GM03348 (cell line): Measurements from ENCODE around the gene ZGRF1.
"Not testable (repeated sequence)": the region's sequence is repeated elsewhere in the genome, so short reads cannot be mapped to it uniquely, and the experiment has no call there.

Experiments
- DNase-seq: peaks from one replicate; pipeline ENCODE4 v3.0.0; 2012; ENCODE audit warnings: low spot score

Gene ZGRF1

DNA sequence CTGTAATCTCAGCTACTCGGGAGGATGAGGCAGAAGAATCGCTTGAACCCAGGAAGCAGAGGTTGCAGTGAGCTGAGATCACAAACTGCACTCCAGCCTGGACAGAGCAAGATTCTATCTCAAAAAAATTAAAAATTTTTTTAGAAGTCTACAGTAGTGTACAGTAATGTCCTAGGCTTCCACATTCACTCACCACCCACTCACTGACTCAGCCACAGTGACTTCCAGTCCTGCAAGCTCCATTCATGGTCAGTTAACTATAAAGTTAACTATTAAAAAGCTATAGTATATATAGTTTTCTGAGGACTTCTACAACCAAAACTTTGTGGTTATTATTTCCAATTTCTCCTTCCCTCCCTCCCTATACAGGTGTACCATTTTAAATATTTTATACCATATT lies 86.0 kb downstream of the ZGRF1 start:
- DNase-seq = peak; percentile 27

DNA sequence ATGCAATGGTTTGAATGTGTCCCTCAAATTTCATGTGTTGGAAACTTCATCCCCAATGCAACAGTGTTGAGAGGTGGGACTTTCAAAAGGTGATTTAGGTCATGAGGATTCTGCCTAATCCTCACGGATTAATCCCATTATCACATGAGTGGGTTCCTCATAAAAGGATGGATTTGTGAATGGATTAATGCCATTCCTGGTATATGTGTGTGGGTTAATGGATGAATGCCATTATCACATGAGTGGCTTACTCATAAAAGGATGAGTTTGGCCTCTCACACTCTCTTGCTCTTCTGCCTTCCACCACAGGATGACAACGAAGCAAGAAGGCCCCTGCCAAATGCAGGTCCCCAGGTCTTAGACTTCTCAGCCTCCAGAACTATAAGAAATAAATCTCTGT lies 90.2 kb downstream of the ZGRF1 start:
- no peak for DNase-seq

DNA sequence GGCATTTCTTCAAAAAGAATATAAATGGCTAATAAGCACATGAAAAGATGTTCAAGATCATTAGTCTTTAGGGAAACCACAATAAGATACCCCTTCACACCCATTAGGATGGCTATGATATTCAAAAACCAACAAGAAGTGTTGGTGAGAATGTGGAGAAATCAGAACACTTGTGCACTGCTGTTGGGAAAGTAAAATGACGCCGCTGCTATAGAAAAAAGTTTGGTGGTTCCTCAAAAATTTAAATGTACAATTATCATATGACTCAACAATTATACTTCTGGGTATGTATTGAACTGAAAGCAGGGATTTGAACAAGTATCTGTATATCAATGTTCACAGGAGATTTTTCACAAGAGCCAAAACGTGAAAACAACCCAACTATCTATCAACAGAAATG lies 91.4 kb downstream of the ZGRF1 start:
- DNase-seq = no peak

DNA sequence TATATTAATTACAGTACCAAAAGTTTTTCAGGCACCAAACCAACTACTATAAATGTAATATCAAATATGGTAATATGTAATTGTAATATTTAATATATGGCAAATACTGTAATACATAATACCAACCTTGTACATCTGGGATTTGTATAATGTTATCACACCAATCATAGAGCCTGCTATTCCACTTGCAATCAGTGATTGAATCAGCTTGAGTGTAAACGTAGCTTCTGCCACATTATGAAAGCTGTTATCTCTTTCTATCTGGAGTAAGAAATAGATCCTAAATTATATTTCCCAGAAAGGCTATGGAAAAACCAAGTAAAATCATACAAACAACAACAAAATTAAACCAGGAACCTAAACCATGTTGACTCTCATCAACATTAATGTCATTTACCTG lies 96.0 kb downstream of the ZGRF1 start:
- no peak for DNase-seq

DNA sequence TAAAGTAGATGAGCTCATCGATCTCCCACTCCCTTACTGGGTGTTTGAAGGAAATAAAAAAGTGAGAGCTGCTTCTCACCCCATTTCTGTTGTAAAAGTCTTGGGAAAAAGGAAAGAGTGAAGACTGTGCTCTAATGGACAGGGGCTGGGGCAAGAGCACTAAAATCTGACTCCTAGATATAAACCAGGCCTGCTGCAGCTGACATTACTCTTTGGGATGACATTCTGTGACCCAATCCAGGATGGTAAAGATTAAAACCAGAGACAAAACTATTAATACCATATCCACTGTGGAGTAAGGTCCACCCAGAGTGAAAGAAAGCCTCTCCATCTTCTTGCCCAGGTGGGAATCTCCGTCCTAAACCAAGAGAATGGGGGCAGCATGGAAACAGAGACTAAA lies 100.6 kb downstream of the ZGRF1 start:
- DNase-seq = no peak

DNA sequence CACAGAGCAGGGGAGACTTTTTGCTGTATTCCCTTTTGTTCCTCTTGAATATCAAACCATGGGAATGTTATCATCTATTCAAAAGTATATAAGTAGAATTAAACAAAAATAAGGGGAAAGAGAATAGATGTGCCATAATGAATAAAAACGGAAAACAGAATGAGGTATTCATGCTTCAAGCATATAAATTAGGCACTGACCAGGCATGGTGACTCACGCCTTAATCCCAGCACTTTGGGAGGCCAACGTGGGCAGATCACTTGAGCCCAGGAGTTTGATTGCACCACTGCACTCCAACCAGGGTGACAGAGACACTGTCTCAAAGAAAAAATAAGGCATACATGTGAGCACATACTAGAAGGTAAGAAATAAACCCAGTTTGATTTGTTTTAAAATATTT lies 104.4 kb downstream of the ZGRF1 start:
- no peak for DNase-seq

DNA sequence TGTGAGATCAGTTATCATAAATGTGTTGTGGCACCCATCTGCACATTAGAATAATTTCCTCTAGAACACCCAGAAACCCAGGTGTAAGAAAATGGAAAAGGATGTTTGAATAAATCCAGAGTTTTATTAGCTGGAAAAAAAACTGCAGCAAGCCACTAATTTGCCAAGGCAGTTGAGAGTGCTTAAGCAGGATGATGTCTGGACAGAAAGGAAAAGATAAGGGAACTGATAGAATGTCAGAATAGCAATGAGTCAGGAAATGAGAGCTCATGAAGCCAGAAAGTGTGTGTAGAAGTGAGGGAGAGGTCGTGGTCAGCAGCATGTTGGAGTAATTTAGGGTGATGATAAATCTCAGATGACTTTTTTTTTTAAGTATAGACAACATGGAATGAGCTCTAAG lies 105.6 kb downstream of the ZGRF1 start:
- DNase-seq = no peak

DNA sequence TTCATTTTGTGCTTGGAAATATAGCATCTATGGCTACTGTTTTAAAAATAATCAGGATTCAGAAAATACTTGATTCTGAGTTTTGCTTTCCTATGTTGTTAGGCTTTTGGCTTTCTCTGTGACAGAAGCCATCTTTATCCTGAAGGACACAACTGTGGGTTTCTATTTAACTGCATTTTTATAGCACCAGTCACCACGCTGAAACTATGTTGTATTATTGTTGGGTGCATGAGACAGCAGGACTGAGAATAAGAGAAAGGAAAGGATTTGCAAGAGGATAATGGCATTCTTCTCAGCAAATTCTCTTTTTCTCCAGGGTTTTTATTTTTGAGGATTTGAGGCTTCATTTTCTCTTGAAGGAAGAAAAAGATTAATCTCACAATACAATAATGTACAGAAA lies 110.6 kb downstream of the ZGRF1 start:
- no peak for DNase-seq

DNA sequence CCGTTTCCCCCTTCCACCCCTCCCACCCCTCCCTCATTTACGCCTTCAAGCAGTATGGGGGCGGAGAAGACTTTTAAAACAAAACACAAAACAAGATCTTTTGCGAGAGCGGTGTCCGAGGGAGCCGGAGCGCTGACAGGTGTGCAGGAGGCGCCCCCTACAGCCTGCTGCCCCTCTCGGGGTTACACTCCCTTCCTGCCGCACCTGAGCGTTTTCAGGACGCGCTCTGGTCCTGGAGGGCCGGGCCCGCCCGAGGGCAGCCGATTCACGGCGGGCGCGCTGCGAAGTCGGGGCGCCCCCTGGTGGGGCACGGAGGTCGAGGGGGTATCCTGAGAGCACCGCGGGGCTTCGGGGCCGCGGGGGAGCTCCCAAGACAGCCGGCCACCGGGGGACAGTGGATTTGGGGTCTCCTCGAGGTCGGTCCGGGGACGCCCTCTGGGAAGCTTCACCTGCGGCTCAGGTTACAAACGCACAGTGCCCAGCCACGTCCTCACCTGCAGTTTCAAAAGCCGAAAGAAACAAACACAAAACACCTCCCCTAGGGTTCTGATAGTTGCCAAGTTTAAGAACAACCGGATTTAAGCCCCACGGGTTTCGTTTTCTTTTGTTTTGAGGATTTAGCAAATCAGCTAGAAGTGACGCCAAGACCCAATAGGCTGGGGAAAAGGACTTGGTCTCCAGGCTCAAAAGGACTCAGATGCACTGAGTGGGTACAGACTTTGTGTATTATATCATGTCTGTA lies 112.8 kb downstream of the ZGRF1 start:
- DNase-seq = peak; percentile 74

DNA sequence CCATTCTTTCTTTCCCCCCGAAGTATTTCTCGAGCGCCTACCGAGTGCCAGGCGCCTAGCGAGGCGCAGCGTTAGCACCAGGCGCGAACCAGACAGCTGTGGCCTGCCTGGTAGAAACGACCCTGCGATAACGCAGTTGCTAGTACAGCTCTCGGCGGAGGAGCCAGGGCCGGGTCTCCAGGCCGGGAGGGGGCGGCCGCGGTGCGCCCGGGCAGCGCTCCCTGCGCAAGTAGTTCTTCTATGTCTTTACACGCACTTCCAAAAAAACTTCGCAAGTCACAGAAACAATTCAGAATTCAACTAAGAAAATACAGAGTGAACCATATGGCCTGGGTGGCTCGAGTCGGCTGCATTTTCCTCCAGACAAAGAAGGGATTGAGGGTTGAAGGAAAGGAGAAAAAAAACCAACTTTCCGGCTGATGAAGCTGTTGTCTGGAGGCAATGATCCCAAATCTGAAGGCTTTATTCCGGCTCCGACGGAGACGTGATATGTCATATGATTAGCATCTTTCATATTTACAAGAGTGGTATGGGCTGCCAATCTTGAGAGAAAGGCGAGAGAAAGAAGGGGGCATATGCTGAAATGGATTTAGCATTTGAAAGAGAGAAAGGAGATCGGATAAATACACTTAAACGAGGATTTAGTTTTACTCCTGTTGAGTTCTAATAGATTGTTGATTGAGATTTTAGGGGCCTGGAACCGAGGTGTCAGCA lies 113.5 kb downstream of the ZGRF1 start:
- peak; percentile 62 for DNase-seq

DNA sequence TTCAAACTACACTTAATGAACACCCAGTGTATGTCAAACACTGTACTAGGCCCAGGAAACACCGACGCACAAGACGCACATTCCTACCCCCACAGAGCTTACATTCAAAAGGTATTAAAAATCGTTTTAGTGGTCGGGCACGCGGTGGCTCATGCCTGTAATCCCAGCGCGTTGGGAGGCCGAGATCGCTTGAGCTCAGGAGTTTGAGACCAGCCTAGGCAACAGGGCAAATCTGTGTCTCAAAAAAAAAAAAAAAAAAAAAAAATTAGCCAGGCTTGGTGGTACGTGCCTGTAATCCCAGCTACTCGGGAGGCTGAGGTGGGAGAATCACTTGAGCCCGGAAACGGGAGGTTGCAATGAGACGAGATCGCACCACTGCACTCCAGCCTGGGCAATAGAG lies 114.3 kb downstream of the ZGRF1 start:
- not testable (repeated sequence) for DNase-seq

DNA sequence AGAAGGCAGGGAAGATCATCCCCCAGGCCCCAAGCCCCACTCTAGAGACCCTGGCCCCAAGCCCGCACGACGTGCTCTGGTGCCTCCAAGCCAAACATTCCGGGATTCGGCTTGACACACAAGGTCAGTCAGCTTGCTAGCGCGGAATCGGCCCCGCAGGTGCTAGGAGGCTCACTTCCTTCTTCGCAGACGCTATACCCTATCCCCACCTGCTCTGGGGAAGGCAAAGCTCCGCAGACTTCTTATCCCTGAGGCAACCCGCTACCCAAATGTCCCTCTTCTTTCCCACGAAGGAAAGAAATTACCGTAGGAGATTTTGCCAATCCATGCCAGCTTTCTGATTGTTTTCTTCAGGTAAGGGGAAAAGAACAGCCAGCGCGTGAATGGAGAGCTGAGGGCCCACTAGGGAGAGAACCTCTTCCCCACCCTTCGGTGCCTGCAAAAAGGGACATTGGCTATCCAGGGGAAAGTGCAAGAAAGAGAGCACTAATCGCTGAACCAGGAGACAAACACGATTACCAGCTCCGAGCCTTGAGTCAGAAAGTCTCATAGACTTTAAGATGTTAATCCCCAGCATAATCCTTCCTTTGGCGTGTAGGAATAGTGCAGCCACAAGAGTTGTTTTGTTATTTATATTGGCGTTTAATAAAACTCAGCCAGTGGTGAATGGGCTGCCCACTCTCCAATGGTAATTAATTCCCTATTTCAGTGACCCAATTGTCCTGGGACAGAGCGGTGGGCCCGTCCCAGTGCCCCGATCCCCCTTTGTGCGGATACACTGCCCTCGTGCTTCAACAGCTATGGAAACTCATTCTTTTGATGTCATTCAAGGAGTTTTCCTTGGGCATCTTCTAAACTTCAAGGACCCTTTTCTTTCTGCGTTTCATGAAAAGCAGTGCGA lies 115.3 kb downstream of the ZGRF1 start:
- no peak for DNase-seq

DNA sequence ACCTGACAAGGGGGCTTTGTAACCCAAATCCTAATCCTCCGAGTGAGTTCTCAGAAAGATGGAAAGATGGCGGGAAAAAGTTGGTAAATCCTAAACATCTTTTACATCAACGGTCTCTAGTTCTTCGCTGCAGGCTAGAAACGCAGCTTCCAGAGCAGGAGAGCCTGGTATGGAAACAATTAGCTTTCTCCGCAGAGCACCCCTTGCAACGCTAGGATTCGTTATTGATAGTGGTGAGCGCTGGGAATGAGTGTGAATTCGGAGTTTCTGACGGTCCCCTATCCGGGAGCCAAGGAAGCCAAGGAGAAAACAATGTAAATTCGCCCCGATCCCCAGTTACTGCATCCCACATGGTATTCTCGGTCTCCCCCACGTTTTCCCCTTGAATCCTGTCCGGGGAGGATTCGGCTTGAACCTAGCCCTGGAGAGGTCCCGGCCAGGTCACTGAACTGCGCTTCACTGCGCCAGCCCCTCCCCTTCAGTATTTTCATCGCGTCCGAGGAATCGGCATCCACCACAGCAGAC lies 116.0 kb downstream of the ZGRF1 start:
- DNase-seq = no peak

DNA sequence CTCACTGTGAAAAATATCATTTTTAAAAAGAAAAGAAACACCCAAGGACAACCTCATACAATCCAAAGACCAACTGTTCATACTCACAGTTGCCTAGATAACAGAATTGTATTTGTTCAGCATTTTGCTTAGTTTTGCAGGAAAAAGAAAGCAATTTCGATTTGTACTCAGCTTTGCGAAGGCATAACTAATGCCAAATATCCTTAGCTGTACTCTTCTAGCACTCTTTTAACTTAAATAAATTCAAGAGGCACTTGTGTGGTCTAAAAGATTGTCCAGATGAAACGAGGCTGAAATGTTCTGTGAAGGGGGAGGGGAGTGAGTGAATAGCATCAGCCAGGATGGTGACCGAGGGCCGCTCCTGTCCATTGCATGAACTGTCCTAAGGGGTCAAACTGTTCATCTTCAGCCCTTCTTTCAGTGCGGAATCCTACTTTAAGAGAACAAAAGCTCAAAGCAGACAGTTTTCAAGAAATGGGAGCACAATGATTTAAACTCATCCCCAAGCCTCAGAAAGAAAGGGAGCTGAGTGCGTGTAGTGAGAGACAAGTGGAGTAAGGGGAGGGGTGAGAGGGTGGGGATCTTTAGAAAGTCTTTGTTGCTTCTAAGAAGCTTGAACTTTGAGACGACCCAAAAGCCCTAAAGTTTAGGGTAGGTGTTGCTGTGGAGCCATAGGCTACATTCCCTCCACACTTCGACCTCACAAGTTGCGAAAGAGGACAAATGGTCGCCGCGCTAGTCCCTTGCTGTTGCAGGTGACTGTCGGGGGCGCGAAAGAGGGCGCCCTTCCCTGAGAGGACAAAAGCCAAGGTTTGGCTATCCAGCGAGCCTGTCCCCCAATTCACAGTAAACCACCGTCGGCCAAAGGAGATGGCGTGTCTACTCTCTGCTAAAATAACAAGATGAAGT lies 116.8 kb downstream of the ZGRF1 start:
- DNase-seq = no peak

DNA sequence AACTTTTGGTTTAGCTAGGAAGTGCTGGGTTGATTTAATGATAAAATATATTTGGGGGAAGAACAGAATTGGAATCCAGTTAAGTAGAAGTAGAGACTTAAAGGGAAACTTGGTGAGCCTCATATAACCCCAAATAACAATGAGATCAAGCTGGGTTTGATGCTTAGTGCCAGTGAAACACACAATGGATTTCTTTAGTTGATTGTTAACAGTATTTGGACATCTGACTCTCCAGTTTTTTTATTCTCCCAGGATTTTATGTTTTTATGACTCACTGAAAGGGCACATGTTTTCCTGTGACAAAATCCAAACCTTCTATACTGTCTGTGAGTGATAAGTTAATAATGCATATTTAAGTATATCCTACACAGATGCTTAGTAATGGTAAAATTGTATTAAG lies 118.0 kb downstream of the ZGRF1 start:
- DNase-seq = no peak

DNA sequence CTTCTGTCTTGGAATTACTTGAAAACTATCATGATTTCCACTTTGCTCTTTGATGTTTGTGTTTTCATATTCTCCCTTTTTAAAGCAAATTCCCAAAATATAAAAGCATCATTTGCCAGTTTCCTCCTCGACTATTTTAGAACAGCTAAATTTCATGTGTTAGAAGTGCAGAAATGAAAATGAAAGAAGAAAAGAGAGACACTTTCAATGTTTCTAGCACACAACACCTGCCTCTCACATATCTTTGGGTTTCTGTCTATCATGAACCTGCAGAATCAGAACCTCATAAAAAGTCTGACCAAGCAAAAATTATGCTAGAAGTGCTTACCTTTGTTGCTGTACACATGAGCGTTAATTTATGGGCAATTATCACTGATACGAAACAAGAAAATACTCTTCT lies 118.8 kb downstream of the ZGRF1 start:
- DNase-seq = no peak

DNA sequence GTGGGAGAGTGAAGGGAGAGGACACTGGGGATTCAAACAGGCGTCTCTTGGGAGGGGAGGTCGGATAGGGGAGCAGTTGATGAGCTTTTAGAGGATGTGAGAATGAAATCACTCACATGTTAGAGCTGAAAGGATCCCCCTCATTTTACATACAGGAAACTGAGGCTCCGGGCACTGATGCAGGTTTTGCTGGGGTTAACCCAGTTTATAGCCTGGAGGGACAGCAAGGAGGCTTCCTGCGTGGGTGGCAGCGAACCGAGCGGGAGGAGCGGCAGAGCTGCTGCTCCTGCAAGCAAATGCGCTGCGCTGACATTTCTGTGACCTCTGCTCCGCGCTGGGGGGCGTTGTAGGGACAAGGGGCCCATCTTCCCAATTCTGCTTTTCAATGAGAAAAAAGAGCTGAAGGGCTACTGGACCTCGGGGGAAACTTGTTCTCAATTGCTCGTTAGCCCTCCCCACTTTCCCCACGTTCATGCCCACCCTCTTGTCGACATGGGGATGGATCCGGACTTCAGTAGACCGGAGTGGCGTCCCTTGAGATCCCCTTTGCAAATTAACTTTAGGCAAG lies 119.6 kb downstream of the ZGRF1 start:
- no peak for DNase-seq

DNA sequence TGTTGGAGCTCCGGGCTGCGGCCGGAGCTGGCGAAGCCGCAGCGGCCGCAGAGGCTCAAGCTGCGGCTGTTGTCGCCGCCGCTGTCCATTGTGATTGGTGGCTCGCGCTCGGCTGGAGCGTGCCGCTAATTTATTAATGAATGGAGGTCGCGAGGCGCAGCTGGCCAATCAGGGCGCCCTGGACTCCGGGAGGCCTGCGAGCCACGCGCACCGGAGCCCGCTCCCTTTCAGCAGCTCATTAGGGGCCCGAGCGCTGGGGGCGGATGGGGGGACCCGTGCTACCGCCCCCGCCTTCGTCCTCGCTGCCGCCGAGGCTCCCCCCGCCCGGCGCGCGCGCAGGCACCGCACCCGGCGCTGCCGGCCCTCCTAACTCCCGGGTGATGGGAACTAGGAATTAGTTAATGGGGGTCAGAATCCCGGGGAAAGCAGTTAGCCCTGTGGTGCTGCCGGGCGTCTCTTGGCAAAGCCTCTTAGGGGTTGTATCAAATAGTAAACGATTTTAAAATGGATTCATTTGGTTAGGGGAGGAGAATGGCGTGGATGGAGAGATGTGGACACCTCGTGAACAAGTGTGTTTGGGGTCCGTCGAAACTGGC lies 120.1 kb downstream of the ZGRF1 start:
- DNase-seq = peak; percentile 29

DNA sequence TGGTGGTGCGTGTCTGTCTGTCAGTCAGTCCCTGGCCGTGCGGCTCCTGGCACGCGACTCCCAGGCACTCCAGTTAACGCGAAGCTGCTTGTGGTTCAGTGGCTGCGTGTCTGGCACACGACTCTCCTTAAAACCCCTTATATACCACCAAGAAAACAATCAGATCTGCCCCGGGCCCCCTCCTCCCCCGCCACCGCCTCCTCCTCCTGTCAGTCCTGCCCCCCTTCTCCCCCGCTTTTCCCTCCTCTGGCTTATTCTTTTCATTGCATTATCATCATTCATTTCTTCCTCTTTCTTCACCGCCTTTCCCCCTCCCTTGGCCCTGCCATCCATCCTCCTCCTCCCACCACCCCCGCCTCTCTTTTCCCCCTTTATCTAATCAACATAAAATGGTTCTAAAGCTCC lies 120.6 kb downstream of the ZGRF1 start, which contains the start of gene NEUROG2:
NEUROG2 (minus strand) TSS at position 115 of the 405 bp plus-strand sequence. CDS start 705 bp downstream, outside the sequence.
- no peak for DNase-seq
